ENCODE results near the gene EXOC2. TPM values are rescaled to one million over a fixed set of nuclear protein-coding genes. Genes with fewer than 3 reads are reported as not detected.

Gene EXOC2
- total RNA-seq, 4 donors from 2014 or later: 19.5 to 23.6 (median 20.9) TPM

DNA sequence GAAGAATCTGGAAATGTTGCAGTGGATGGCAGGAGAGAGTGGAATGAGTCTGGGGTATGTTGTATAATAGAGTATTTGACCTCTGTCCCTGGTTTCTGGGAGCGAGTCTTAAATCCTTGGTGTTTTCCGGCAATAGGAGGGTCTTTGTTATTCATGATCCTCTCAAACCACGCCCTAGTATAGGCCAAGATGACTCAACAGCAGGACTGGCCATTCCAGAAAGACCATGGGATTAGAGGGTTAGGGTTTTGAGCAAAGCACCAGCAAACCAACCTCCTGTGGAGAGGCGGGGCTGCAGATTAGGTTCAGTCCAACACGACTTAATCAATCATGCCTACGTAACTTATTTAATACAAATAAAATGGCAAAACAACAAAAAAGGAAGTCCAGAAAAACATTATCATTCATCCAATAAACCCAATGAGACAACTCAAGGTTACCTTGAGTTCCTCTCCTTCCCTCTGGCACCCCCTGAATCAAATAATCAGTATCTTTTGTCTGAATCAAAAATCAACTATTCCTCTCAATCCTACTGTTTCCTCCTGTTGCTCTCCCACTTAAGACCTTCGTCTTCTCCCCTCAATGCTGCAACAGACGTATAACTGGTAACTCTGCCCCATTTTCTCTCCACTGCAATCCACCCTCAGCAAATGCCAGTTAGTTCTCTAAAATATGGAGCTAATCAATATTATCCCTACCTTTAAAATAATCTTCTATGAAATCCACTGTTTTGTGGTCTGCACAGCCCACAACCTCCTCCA lies 51.5 kb downstream of the EXOC2 start:
- no peak overlapping the region for H3K4me3 ChIP-seq (ENCODE audit: low read depth, poor library complexity, severe bottlenecking)
- no peak for DNase-seq (ENCODE audit: low spot score in 2 of 2)
- no peak for TF ChIP-seq POLR2A (IDR thresholded peaks at IDR 0.05)
- TF ChIP-seq, protein P1, sequence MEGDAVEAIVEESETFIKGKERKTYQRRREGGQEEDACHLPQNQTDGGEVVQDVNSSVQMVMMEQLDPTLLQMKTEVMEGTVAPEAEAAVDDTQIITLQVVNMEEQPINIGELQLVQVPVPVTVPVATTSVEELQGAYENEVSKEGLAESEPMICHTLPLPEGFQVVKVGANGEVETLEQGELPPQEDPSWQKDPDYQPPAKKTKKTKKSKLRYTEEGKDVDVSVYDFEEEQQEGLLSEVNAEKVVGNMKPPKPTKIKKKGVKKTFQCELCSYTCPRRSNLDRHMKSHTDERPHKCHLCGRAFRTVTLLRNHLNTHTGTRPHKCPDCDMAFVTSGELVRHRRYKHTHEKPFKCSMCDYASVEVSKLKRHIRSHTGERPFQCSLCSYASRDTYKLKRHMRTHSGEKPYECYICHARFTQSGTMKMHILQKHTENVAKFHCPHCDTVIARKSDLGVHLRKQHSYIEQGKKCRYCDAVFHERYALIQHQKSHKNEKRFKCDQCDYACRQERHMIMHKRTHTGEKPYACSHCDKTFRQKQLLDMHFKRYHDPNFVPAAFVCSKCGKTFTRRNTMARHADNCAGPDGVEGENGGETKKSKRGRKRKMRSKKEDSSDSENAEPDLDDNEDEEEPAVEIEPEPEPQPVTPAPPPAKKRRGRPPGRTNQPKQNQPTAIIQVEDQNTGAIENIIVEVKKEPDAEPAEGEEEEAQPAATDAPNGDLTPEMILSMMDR (IDR thresholded peaks at IDR 0.05): no peak
- intact Hi-C loops (cut with DNase I; ENCODE audit: low total_unique reads): no loop called here
- WGBS, 2 donors: 96 to 97% methylated on average over 8 of the region's 8 CpGs

DNA sequence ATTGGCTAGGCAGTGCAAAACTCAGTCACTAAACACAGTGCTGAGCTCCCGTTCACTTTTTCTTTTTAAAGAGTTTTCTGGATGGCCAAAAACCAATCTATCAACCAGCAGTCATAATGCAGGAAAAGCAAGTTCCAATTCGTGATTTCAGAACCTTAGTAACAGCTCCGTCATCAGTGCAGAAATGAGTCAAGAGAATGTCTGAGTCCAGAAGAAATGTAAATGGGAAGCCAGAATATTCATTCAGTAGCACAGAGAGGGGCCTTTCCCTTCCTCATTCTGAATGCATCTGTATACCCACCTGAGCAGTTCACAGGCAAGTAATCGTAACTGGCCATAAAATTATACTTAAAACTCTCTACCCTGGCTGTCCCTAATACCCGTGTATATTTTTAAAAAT lies 56.5 kb downstream of the EXOC2 start:
- DNase-seq (ENCODE audit: low spot score in 2 of 2): no peak
- intact Hi-C loops (cut with DNase I; ENCODE audit: low total_unique reads): no loop called here
- no peak overlapping the region for H3K4me3 ChIP-seq (ENCODE audit: low read depth, poor library complexity, severe bottlenecking)
- WGBS, 2 donors: 71 to 72% methylated on average over 5 of the region's 5 CpGs
- no peak for TF ChIP-seq POLR2A (IDR thresholded peaks at IDR 0.05)
- TF ChIP-seq, protein P1 (IDR thresholded peaks at IDR 0.05): no peak

DNA sequence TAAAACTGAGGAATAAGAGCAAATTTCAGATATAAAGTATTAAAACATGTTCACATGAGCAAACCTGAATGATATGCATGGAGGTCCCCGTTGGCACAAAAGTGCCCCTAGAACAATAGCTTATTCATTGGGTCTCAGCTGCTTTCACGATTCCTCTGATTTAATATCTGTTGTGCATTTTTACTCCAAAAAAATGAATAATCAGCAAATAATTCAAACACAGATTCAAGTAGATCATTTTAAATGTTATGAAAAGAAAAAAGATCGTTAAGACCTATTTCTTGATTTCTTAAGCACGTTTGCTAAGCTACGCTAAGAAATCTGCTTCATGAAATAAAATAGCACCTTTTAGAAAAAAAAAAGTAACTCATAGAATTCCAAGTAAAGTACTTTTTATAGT lies 57.7 kb downstream of the EXOC2 start:
- intact Hi-C loops (cut with DNase I; ENCODE audit: low total_unique reads): no loop called here
- TF ChIP-seq, protein P1 (IDR thresholded peaks at IDR 0.05): no peak
- no peak for TF ChIP-seq POLR2A (IDR thresholded peaks at IDR 0.05)
- 90 to 93% methylated on average over 5 of the region's 5 CpGs for WGBS, 2 donors
- no peak overlapping the region for H3K4me3 ChIP-seq (ENCODE audit: low read depth, poor library complexity, severe bottlenecking)
- DNase-seq (ENCODE audit: low spot score in 2 of 2): no peak

DNA sequence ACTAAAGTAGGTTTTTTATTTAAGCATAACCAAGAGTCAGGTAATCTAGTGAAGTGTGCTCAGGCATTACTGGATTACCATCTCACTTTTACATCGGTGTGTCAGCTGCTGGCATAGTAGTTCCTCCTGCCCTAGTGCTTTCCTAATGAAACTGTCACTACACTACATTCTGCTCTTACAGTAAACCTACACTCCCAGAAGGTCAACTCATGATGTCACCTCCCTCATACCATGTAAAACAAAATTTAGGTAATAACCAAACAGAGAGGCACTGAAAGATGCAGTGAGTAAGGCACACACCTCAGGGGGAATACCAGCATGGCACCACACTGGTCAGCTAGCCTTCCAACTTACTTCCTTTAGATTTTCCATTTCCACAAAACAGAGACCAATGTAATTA lies 59.3 kb downstream of the EXOC2 start:
- 96 to 98% methylated on average over 1 of the region's 1 CpG for WGBS, 2 donors
- TF ChIP-seq, protein P1 (IDR thresholded peaks at IDR 0.05): no peak
- TF ChIP-seq POLR2A (IDR thresholded peaks at IDR 0.05): no peak

DNA sequence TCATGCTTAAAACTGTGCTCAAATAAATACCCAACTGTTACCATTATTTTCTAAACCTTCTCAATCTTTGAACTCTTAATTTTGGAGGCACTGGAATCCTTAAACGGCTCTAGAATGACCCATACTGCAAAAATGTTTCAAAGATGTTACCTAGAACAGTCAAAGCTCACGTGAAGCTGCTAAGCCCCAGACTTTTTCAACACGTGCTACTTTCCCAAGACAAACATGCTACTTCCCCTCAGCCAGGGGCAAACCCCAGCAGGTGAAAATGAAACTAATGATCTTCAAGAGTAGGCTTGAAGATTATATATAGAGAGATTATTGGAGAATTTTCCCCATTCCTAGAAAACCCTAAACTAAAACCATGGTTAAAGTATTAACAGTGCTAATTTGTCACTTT lies 64.2 kb downstream of the EXOC2 start:
- intact Hi-C loops (cut with DNase I; ENCODE audit: low total_unique reads): no loop called here
- no peak overlapping the region for H3K4me3 ChIP-seq (ENCODE audit: low read depth, poor library complexity, severe bottlenecking)
- no peak for TF ChIP-seq POLR2A (IDR thresholded peaks at IDR 0.05)
- TF ChIP-seq, protein P1 (IDR thresholded peaks at IDR 0.05): no peak
- WGBS, 2 donors: 83 to 92% methylated on average over 3 of the region's 3 CpGs
- DNase-seq (ENCODE audit: low spot score in 2 of 2): no peak

More for the DNA sequence above, 59.3 kb downstream of the EXOC2 start:
- no peak overlapping the region for H3K4me3 ChIP-seq (ENCODE audit: low read depth, poor library complexity, severe bottlenecking)
- intact Hi-C loops (cut with DNase I; ENCODE audit: low total_unique reads): no loop called here
- DNase-seq (ENCODE audit: low spot score in 2 of 2): no peak

DNA sequence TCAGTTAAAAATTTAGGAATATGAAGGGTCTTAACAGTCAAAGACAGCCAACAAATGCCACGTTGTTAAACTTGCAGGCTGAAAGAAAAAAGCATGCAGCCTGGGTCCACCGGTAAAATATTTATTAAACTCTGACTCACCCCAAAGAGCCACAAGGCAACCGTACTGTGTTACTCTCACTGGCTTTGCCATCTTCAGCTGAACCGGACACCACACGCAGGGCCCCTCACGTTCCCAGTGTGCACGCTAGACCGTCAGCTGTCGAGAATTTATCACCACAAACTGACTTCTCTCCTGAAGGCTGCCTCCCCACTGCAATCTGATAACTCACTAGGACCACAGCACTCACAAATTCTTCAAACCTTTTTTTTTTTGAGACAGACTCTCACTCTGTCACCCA lies 66.7 kb downstream of the EXOC2 start:
- H3K4me3 ChIP-seq (ENCODE audit: low read depth, poor library complexity, severe bottlenecking): no peak overlapping the region
- intact Hi-C loops (cut with DNase I; ENCODE audit: low total_unique reads): no loop called here
- DNase-seq (ENCODE audit: low spot score in 2 of 2): no peak
- TF ChIP-seq, protein P1 (IDR thresholded peaks at IDR 0.05): no peak
- no peak for TF ChIP-seq POLR2A (IDR thresholded peaks at IDR 0.05)
- 85 to 88% methylated on average over 9 of the region's 9 CpGs for WGBS, 2 donors

Measured in lower leg skin (tissue), 4 donors.